ENCODE measurements around the gene PROM2.

PROM2 gene

DNA sequence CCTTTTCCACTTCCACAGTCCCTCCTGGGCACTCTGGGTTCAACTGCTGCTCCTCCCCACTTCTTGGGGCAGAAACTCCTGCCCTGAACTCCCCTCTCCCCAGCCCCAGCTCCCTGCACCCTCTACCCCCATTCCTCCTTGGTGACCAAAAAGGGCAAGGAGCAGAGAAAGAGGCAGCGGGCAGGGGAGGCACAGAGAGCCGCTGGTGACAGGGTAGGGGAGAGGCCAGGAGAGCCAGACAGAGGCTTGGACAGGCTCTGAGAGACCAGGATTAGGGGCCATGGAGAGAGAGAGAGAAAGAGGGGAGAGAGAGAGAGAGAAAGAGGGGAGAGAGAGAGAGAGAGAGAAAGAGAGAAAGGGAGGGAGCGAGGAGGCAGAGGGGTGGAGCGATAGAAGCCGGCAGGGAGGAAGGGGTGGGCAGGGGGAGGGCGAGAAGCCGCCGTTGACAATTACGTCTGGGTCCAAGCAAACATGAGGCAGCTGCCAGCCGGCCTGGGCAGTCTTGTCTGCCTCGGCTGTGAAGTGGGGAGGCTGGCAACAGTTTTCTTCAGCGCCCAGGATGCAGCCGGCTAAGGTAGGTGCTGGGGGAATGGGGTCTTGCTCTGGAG, 22.7 kb downstream of the PROM2 start, which contains the start of gene KCNIP3:
Gene KCNIP3 (plus strand): TSS at position 468 of the 608 bp plus-strand sequence. CDS start 92 bp downstream, at position 560.
- no peak for TF ChIP-seq ZBTB7A (IDR thresholded peaks at IDR 0.05; ENCODE audit: low read depth)
- TF ChIP-seq FOXM1 (IDR thresholded peaks at IDR 0.05; ENCODE audit: borderline replicate concordance, low read depth): no peak
- no peak for TF ChIP-seq NFIC (IDR thresholded peaks at IDR 0.05)
- TF ChIP-seq, protein P1, sequence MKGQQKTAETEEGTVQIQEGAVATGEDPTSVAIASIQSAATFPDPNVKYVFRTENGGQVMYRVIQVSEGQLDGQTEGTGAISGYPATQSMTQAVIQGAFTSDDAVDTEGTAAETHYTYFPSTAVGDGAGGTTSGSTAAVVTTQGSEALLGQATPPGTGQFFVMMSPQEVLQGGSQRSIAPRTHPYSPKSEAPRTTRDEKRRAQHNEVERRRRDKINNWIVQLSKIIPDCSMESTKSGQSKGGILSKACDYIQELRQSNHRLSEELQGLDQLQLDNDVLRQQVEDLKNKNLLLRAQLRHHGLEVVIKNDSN (IDR thresholded peaks at IDR 0.05): no peak
- TF ChIP-seq CREB1 (IDR thresholded peaks at IDR 0.05; ENCODE audit: low read depth): no peak
- TF ChIP-seq, protein P2, sequence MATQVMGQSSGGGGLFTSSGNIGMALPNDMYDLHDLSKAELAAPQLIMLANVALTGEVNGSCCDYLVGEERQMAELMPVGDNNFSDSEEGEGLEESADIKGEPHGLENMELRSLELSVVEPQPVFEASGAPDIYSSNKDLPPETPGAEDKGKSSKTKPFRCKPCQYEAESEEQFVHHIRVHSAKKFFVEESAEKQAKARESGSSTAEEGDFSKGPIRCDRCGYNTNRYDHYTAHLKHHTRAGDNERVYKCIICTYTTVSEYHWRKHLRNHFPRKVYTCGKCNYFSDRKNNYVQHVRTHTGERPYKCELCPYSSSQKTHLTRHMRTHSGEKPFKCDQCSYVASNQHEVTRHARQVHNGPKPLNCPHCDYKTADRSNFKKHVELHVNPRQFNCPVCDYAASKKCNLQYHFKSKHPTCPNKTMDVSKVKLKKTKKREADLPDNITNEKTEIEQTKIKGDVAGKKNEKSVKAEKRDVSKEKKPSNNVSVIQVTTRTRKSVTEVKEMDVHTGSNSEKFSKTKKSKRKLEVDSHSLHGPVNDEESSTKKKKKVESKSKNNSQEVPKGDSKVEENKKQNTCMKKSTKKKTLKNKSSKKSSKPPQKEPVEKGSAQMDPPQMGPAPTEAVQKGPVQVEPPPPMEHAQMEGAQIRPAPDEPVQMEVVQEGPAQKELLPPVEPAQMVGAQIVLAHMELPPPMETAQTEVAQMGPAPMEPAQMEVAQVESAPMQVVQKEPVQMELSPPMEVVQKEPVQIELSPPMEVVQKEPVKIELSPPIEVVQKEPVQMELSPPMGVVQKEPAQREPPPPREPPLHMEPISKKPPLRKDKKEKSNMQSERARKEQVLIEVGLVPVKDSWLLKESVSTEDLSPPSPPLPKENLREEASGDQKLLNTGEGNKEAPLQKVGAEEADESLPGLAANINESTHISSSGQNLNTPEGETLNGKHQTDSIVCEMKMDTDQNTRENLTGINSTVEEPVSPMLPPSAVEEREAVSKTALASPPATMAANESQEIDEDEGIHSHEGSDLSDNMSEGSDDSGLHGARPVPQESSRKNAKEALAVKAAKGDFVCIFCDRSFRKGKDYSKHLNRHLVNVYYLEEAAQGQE (IDR thresholded peaks at IDR 0.05; ENCODE audit: low read depth): no peak
- no peak for TF ChIP-seq TCF12 (IDR thresholded peaks at IDR 0.05; ENCODE audit: low read depth)
- no peak for TF ChIP-seq EP300 (IDR thresholded peaks at IDR 0.05; ENCODE audit: borderline replicate concordance)
- no peak for TF ChIP-seq EGR1 (IDR thresholded peaks at IDR 0.05)
- no peak for TF ChIP-seq TAF1 (IDR thresholded peaks at IDR 0.05; ENCODE audit: low read depth)
- no peak for TF ChIP-seq CEBPB (IDR thresholded peaks at IDR 0.05)
- no peak for TF ChIP-seq YY1 (IDR thresholded peaks at IDR 0.05; ENCODE audit: low read depth)
- TF ChIP-seq, protein P3, sequence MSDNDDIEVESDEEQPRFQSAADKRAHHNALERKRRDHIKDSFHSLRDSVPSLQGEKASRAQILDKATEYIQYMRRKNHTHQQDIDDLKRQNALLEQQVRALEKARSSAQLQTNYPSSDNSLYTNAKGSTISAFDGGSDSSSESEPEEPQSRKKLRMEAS (IDR thresholded peaks at IDR 0.05): no peak
- no peak for TF ChIP-seq TEAD4 (IDR thresholded peaks at IDR 0.05)
- TF ChIP-seq RAD21 (IDR thresholded peaks at IDR 0.05; ENCODE audit: low read depth): no peak

DNA sequence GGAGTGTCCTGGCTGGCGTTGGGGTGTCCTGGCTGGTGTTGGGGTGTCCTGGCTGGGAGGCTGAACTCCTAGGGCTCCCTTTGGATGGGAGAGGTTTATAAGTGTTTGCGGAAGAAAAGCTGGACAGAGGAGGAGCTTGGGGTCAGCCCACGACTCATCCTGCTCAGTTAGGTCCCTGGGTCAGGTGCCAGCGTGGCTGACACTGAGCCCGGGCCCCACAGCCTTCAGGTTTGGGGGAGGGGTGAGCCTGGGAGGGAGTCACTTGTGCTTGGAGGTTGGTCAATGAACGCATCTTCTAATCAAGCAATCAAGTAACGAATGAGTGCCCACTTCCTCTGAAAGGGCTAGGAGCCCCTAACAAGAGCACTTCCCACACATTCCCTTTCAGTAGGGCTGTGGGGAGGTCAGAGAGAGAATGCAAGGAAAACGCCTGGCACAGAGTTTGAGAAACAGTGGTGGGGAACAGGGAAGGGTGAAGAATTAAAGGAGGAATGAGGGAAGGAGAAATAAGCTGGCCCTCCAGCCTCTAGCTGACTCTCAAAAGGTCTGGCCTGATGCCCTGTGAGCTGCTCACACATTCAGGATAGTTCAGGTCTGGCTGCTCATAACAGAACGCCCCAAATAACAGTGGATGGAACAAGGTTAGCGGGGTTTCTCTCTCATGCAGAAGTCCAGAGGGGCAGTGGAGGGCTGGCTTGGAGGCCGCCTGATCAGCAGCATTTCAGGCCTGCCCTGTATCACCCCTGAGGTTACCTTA, 23.6 kb downstream of the PROM2 start:
- TF ChIP-seq CREB1 (IDR thresholded peaks at IDR 0.05; ENCODE audit: low read depth) (no peak), CEBPB (IDR thresholded peaks at IDR 0.05) (no peak), TAF1 (IDR thresholded peaks at IDR 0.05; ENCODE audit: low read depth) (no peak), YY1 (IDR thresholded peaks at IDR 0.05; ENCODE audit: low read depth) (no peak), RAD21 (IDR thresholded peaks at IDR 0.05; ENCODE audit: low read depth) (no peak)
- TF ChIP-seq, protein P2 (IDR thresholded peaks at IDR 0.05; ENCODE audit: low read depth): no peak
- TF ChIP-seq, protein P1 (IDR thresholded peaks at IDR 0.05): no peak

DNA sequence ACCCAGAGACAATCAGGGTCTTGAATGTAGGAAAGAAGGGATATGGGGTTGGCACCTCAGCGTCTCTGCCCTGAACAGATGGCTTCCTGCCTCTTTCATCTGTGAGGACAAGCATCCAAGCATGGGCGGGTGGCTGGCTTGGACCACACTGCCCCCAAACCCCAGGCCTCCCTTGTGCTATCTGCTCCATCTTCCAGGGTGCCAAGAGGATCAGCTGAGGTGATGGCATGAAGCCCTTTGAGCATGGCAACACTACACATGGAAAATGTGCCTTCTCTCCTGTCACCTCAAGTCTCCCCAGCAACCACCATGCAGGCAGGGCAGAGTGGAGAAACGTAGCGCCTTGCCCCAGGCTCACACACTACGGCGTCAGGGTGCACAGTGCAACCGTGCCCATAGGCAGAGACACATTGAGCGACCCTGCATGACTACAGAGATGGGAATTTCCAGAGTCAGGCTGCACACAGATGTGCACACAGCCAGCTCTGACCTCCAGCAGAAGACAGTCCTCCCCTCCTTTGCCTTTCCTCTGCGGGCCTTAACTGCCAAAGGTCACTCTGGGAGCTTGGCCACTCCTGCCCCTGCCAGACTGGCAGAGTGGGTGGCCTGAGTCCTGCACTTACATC, 24.4 kb downstream of the PROM2 start:
- TF ChIP-seq, protein P1 (IDR thresholded peaks at IDR 0.05): no peak
- no peak for TF ChIP-seq ZBTB7A (IDR thresholded peaks at IDR 0.05; ENCODE audit: low read depth)
- TF ChIP-seq EP300 (IDR thresholded peaks at IDR 0.05; ENCODE audit: borderline replicate concordance): no peak
- no peak for TF ChIP-seq NFIC (IDR thresholded peaks at IDR 0.05)
- TF ChIP-seq RAD21 (IDR thresholded peaks at IDR 0.05; ENCODE audit: low read depth): no peak
- no peak for TF ChIP-seq TCF12 (IDR thresholded peaks at IDR 0.05; ENCODE audit: low read depth)
- TF ChIP-seq CREB1 (IDR thresholded peaks at IDR 0.05; ENCODE audit: low read depth): no peak
- no peak for TF ChIP-seq CEBPB (IDR thresholded peaks at IDR 0.05)
- no peak for TF ChIP-seq EGR1 (IDR thresholded peaks at IDR 0.05)
- no peak for TF ChIP-seq TAF1 (IDR thresholded peaks at IDR 0.05; ENCODE audit: low read depth)
- TF ChIP-seq, protein P2 (IDR thresholded peaks at IDR 0.05; ENCODE audit: low read depth): no peak
- TF ChIP-seq, protein P3 (IDR thresholded peaks at IDR 0.05): no peak
- TF ChIP-seq YY1 (IDR thresholded peaks at IDR 0.05; ENCODE audit: low read depth): no peak
